AG04450 (cell line): ENCODE data around the gene GRB7. TPM values are rescaled to one million over a fixed set of nuclear protein-coding genes. Genes with fewer than 3 reads are reported as not detected.

Experiments used
- CTCF ChIA-PET: fragments of 300-600, 350-600 bp; formaldehyde crosslinking; extraction: SDS; loops from one replicate; lab custom pipeline; 2022; ENCODE audit warnings: antibody characterized with exemption, inconsistent platforms; lab: Charles Lee
- POLR2A ChIA-PET: fragments of 350-600 bp; formaldehyde crosslinking; extraction: SDS; loops from one replicate; lab custom pipeline; 2021; ENCODE audit warnings: antibody characterized with exemption, inconsistent platforms; lab: Yijun Ruan, JAX
- DNase-seq: peaks from one replicate; pipeline ENCODE4 v3.0.0-alpha.2; 2011; ENCODE audit warnings: low read depth, low spot score
- H3K27ac ChIP-seq: one replicate; pipeline ENCODE4 v1.5.1; 2012; ENCODE audit warnings: low read depth, low read length, control low read depth
- H3K27me3 ChIP-seq: one replicate; pipeline ENCODE4 v1.6.0; 2012; ENCODE audit warnings: low read length; ENCODE audit not compliant: control insufficient read depth, insufficient read depth
- H3K4me3 ChIP-seq: 2 replicates; pipeline ENCODE4 v1.5.1; 2011; ENCODE audit warnings: mild to moderate bottlenecking, low read depth, low read length, control low read depth
- H3K9me3 ChIP-seq: 2 replicates; pipeline ENCODE4 v1.5.1; 2012; ENCODE audit warnings: low read length; ENCODE audit not compliant: control insufficient read depth, insufficient read depth
- polyA plus RNA-seq: library from polyadenylated mRNA; depleted of rRNA; stranded (reverse); fragments of >200 nt; gene quantifications from 2 replicates; pipeline ENCODE4 v1.2.3, GENCODE V29; 2011
- TF ChIP-seq, protein P1 (sequence below): IDR thresholded peaks from 2 replicates; pipeline ENCODE4 v1.5.1; 2011; ENCODE audit warnings: low read depth, low read length, control low read depth, inconsistent platforms

Gene GRB7
- polyA plus RNA-seq, 1 experiment, result 0.05 TPM

GRCh38 chr17:39787743-39788484, 50.2 kb downstream of the GRB7 start:
- CTCF ChIA-PET, result interaction anchor here (1.0 kb wide), 1 partner anchor 288 kb away, joined by 10 read pairs; no protein-coding TSS in a partner anchor

GRCh38 chr17:39791111-39791992, 53.6 kb downstream of the GRB7 start:
- TF ChIP-seq, protein P1, sequence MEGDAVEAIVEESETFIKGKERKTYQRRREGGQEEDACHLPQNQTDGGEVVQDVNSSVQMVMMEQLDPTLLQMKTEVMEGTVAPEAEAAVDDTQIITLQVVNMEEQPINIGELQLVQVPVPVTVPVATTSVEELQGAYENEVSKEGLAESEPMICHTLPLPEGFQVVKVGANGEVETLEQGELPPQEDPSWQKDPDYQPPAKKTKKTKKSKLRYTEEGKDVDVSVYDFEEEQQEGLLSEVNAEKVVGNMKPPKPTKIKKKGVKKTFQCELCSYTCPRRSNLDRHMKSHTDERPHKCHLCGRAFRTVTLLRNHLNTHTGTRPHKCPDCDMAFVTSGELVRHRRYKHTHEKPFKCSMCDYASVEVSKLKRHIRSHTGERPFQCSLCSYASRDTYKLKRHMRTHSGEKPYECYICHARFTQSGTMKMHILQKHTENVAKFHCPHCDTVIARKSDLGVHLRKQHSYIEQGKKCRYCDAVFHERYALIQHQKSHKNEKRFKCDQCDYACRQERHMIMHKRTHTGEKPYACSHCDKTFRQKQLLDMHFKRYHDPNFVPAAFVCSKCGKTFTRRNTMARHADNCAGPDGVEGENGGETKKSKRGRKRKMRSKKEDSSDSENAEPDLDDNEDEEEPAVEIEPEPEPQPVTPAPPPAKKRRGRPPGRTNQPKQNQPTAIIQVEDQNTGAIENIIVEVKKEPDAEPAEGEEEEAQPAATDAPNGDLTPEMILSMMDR, result no peak
- POLR2A ChIA-PET, result interaction anchor here (0.7 kb wide), 1 partner anchor 62 kb away, joined by 8 read pairs; no protein-coding TSS in a partner anchor
- H3K27me3 ChIP-seq, result peaks cover 25% of the 10 kb centered on the region
- CTCF ChIA-PET, result no interaction called here
- H3K4me3 ChIP-seq, result no peak overlapping the region
- no peak overlapping the region for H3K27ac ChIP-seq
- no peak for DNase-seq
- H3K9me3 ChIP-seq, result no peaks in the 10 kb centered on the region

More at GRCh38 chr17:39787743-39788484, 50.2 kb downstream of the GRB7 start:
- no peak for DNase-seq
- Histone ChIP-seq H3K27me3 (peaks cover 34% of the 10 kb centered on the region), H3K9me3 (no peaks in the 10 kb centered on the region), H3K4me3 (no peak overlapping the region), H3K27ac (no peak overlapping the region)
- TF ChIP-seq, protein P1, result no peak
- POLR2A ChIA-PET, result no interaction called here

- TF ChIP-seq, protein P1, result no peak
- CTCF ChIA-PET, result no interaction called here
- DNase-seq, result no peak
- Histone ChIP-seq H3K27me3 (peaks cover 19% of the 10 kb centered on the region), H3K9me3 (no peaks in the 10 kb centered on the region), H3K27ac (no peak overlapping the region), H3K4me3 (no peak overlapping the region)
- POLR2A ChIA-PET, result no interaction called here
Measured at GRCh38 chr17:39792526-39793221, 54.9 kb downstream of the GRB7 start.

DNA sequence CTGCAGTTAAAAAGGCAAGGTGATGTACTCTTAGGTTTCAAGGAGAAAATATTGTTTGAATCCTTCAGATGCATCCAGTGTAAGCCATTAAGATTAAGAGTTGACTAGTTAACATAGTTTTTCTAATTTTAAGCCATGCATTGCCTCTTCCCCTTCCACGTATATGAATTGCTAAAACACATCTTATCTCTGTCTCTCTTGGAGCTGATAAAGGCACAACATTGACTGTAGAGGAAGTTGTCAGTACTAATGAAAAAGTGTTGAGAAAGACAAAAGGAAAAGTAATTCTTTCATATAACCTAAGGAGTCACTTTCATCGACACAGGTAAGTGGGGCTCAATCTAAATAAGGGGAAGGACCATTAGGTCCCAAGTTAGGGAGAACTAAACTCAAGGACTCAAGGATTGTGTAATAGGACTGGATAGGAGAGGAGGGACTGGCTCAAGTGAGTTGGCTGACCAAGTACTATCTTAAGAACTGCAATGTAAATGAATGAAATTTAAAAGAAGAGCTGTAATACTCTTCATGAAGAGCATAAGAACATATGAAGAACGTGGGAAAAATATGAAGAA, 55.6 kb downstream of the GRB7 start:
- Histone ChIP-seq H3K9me3 (no peaks in the 10 kb centered on the region), H3K4me3 (no peak overlapping the region), H3K27ac (no peak overlapping the region), H3K27me3 (peaks cover 19% of the 10 kb centered on the region)
- CTCF ChIA-PET, result no interaction called here
- POLR2A ChIA-PET, result no interaction called here
- DNase-seq, result no peak
- TF ChIP-seq, protein P1, result no peak
